ACC112 (cell line): Measurements from ENCODE around the gene UCK2.

Experiments
- H2AFZ ChIP-seq: fragments of 200-600 bp; sonication (generic); one replicate; pipeline ENCODE4 v1.6.0; 2017; ENCODE audit warnings: antibody characterized with exemption, low read length; ENCODE audit not compliant: unreplicated experiment
- H3K27ac ChIP-seq: fragments of 200-600 bp; sonication (generic); 2 replicates; pipeline ENCODE4 v1.5.1; 2014; ENCODE audit warnings: low read depth, mild to moderate bottlenecking, antibody characterized with exemption, low read length, moderate library complexity
- H3K27me3 ChIP-seq: fragments of 200-600 bp; sonication (generic); 2 replicates; pipeline ENCODE4 v1.6.1; 2014; ENCODE audit warnings: mild to moderate bottlenecking, antibody characterized with exemption, low read length, moderate library complexity, mixed read lengths; ENCODE audit not compliant: insufficient read depth
- H3K36me3 ChIP-seq: fragments of 200-600 bp; sonication (generic); 2 replicates; pipeline ENCODE4 v1.6.1; 2016; ENCODE audit warnings: mild to moderate bottlenecking, antibody characterized with exemption, low read length, moderate library complexity, mixed read lengths; ENCODE audit not compliant: insufficient read depth
- H3K4me1 ChIP-seq: fragments of 200-600 bp; sonication (generic); one replicate; pipeline ENCODE4 v1.6.1; 2016; ENCODE audit warnings: low read length, mixed read lengths; ENCODE audit not compliant: insufficient read depth, unreplicated experiment, control insufficient read depth
- H3K4me3 ChIP-seq: fragments of 200-600 bp; sonication (generic); 2 replicates; pipeline ENCODE4 v1.5.1; 2014; ENCODE audit warnings: mild to moderate bottlenecking, low read depth, low read length
- H3K79me2 ChIP-seq: fragments of 200-600 bp; sonication (generic); one replicate; pipeline ENCODE4 v1.6.0; 2016; ENCODE audit warnings: low read length; ENCODE audit not compliant: control insufficient read depth, unreplicated experiment, insufficient read depth

The UCK2 gene

GRCh38 chr1:165914136-165914798 lies 86.9 kb downstream of the UCK2 start:
- Histone ChIP-seq H3K4me1 (peaks cover 6% of the 10 kb centered on the region), H3K27me3 (no peaks in the 10 kb centered on the region), H3K79me2 (no peaks in the 10 kb centered on the region), H2AFZ (no peak overlapping the region), H3K36me3 (no peaks in the 10 kb centered on the region), H3K27ac (no peak overlapping the region), H3K4me3 (no peak overlapping the region)

GRCh38 chr1:165915480-165915879 lies 88.1 kb downstream of the UCK2 start:
- H3K79me2 ChIP-seq, result no peaks in the 10 kb centered on the region
- H3K4me1 ChIP-seq, result peaks cover 6% of the 10 kb centered on the region
- H3K27ac ChIP-seq, result no peak overlapping the region
- no peaks in the 10 kb centered on the region for H3K36me3 ChIP-seq
- H3K27me3 ChIP-seq, result no peaks in the 10 kb centered on the region
- no peak overlapping the region for H2AFZ ChIP-seq
- H3K4me3 ChIP-seq, result no peak overlapping the region

GRCh38 chr1:165915932-165916348 lies 88.5 kb downstream of the UCK2 start:
- Histone ChIP-seq H3K4me1 (peaks cover 6% of the 10 kb centered on the region), H3K27ac (no peak overlapping the region), H3K79me2 (no peaks in the 10 kb centered on the region), H2AFZ (no peak overlapping the region), H3K27me3 (no peaks in the 10 kb centered on the region), H3K36me3 (no peaks in the 10 kb centered on the region), H3K4me3 (no peak overlapping the region)

- H3K27me3 ChIP-seq, result no peaks in the 10 kb centered on the region
- no peaks in the 10 kb centered on the region for H3K79me2 ChIP-seq
- no peaks in the 10 kb centered on the region for H3K36me3 ChIP-seq
- H3K27ac ChIP-seq, result no peak overlapping the region
- no peak overlapping the region for H3K4me3 ChIP-seq
- H2AFZ ChIP-seq, result no peak overlapping the region
- peaks cover 6% of the 10 kb centered on the region for H3K4me1 ChIP-seq
Observed at GRCh38 chr1:165917166-165917565, 89.8 kb downstream of the UCK2 start.

GRCh38 chr1:165924117-165924516 lies 96.7 kb downstream of the UCK2 start:
- Histone ChIP-seq H3K27me3 (no peaks in the 10 kb centered on the region), H2AFZ (no peak overlapping the region), H3K79me2 (no peaks in the 10 kb centered on the region), H3K4me3 (no peak overlapping the region), H3K36me3 (no peaks in the 10 kb centered on the region), H3K27ac (no peak overlapping the region), H3K4me1 (no peaks in the 10 kb centered on the region)

GRCh38 chr1:165925498-165926079 lies 98.2 kb downstream of the UCK2 start:
- no peaks in the 10 kb centered on the region for H3K4me1 ChIP-seq
- H3K79me2 ChIP-seq, result no peaks in the 10 kb centered on the region
- no peak overlapping the region for H2AFZ ChIP-seq
- H3K36me3 ChIP-seq, result no peaks in the 10 kb centered on the region
- no peaks in the 10 kb centered on the region for H3K27me3 ChIP-seq
- H3K4me3 ChIP-seq, result no peak overlapping the region
- no peak overlapping the region for H3K27ac ChIP-seq

GRCh38 chr1:165927169-165927568 lies 99.8 kb downstream of the UCK2 start:
- H3K36me3 ChIP-seq, result no peaks in the 10 kb centered on the region
- no peaks in the 10 kb centered on the region for H3K79me2 ChIP-seq
- no peak overlapping the region for H2AFZ ChIP-seq
- H3K27me3 ChIP-seq, result peaks cover 5% of the 10 kb centered on the region; the same call in 1 of the 2 replicates
- H3K4me3 ChIP-seq, result no peak overlapping the region
- no peaks in the 10 kb centered on the region for H3K4me1 ChIP-seq
- no peak overlapping the region for H3K27ac ChIP-seq

- Histone ChIP-seq H3K27me3 (peaks cover 5% of the 10 kb centered on the region; the same call in 1 of the 2 replicates), H3K36me3 (no peaks in the 10 kb centered on the region), H3K4me3 (no peak overlapping the region), H3K27ac (no peak overlapping the region), H2AFZ (no peak overlapping the region), H3K79me2 (no peaks in the 10 kb centered on the region), H3K4me1 (no peaks in the 10 kb centered on the region)
Observed at GRCh38 chr1:165928075-165928731, 100.8 kb downstream of the UCK2 start.

GRCh38 chr1:165930961-165931360 lies 103.5 kb downstream of the UCK2 start:
- H3K4me1 ChIP-seq, result no peaks in the 10 kb centered on the region
- no peak overlapping the region for H3K4me3 ChIP-seq
- H3K79me2 ChIP-seq, result no peaks in the 10 kb centered on the region
- H3K36me3 ChIP-seq, result no peaks in the 10 kb centered on the region
- H3K27ac ChIP-seq, result no peak overlapping the region
- peaks cover 5% of the 10 kb centered on the region; the same call in 1 of the 2 replicates for H3K27me3 ChIP-seq
- H2AFZ ChIP-seq, result no peak overlapping the region

GRCh38 chr1:165933446-165934170 lies 106.2 kb downstream of the UCK2 start:
- Histone ChIP-seq H3K27me3 (peaks cover 5% of the 10 kb centered on the region; the same call in 1 of the 2 replicates), H3K4me1 (no peaks in the 10 kb centered on the region), H3K4me3 (no peak overlapping the region), H3K36me3 (no peaks in the 10 kb centered on the region), H3K27ac (no peak overlapping the region), H2AFZ (no peak overlapping the region), H3K79me2 (no peaks in the 10 kb centered on the region)
